GM23338 (cell line): ENCODE measurements around the gene INPP4A.

Experiments
- CTCF ChIP-seq, 2 experiments: fragments of 200-600 bp in 1 of 2; sonication (generic) in 1 of 2; conservative IDR thresholded peaks; 2 replicates each; pipeline versions ENCODE4 v1.5.1 to v1.6.1; 2016 to 2017; ENCODE audit warnings: antibody characterized with exemption in 2 of 2, low read depth in 2 of 2, mild to moderate bottlenecking in 2 of 2, moderate library complexity in 1 of 2
- EZH2 ChIP-seq: fragments of 200-600 bp; sonication (generic); IDR thresholded peaks from one replicate; pipeline ENCODE4 v1.8.0; 2017; ENCODE audit warnings: antibody characterized with exemption, mild to moderate bottlenecking, low read depth; ENCODE audit not compliant: unreplicated experiment
- EZH2phosphoT487 ChIP-seq: fragments of 200-600 bp; sonication (generic); IDR thresholded peaks from one replicate; pipeline ENCODE4 v1.8.1; 2018; ENCODE audit warnings: antibody characterized with exemption; ENCODE audit not compliant: unreplicated experiment
- POLR2AphosphoS5 ChIP-seq: IDR thresholded peaks from 2 replicates; pipeline ENCODE4 v1.6.1; 2016; ENCODE audit warnings: antibody characterized with exemption, low read depth
- ZNF331 ChIP-seq: fragments of 250-450 bp; sonication (Bioruptor Pico); IDR thresholded peaks from 2 replicates; pipeline ENCODE4 v1.5.0; 2020; ENCODE audit warnings: low read depth, mild to moderate bottlenecking, moderate library complexity
- TF ChIP-seq, protein P1 (sequence below): fragments of 250-450 bp; sonication (Bioruptor Pico); IDR thresholded peaks from 2 replicates; pipeline ENCODE4 v1.5.0; 2020; ENCODE audit warnings: mild to moderate bottlenecking, moderate library complexity

DNA sequence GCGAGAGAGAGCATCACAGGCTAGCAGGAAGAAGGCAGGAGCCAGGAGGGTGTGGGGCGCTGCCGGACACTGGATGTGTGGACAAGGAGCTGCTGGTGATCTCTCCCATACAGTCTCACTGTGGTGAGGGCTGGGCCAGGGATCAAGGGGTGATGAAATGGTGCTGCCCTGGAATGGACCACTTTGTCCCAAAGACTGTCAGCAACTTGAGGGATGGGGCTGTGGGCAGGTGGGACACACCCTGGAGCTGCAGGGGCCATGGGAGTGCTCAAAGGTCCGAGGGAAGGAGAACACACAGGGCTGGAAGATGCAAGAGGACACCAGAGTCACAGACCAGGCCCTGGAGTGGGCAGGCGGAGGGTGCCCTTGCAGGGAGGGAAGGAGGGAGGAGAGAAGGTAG lies 125.7 kb downstream of the INPP4A start:
- TF ChIP-seq CTCF (conservative IDR thresholded peaks at IDR 0.05; ENCODE audit: low read depth in 2 of 2) (no peak), ZNF331 (no peak), POLR2AphosphoS5 (no peak), EZH2 (no peak), EZH2phosphoT487 (no peak)
- TF ChIP-seq, protein P1, sequence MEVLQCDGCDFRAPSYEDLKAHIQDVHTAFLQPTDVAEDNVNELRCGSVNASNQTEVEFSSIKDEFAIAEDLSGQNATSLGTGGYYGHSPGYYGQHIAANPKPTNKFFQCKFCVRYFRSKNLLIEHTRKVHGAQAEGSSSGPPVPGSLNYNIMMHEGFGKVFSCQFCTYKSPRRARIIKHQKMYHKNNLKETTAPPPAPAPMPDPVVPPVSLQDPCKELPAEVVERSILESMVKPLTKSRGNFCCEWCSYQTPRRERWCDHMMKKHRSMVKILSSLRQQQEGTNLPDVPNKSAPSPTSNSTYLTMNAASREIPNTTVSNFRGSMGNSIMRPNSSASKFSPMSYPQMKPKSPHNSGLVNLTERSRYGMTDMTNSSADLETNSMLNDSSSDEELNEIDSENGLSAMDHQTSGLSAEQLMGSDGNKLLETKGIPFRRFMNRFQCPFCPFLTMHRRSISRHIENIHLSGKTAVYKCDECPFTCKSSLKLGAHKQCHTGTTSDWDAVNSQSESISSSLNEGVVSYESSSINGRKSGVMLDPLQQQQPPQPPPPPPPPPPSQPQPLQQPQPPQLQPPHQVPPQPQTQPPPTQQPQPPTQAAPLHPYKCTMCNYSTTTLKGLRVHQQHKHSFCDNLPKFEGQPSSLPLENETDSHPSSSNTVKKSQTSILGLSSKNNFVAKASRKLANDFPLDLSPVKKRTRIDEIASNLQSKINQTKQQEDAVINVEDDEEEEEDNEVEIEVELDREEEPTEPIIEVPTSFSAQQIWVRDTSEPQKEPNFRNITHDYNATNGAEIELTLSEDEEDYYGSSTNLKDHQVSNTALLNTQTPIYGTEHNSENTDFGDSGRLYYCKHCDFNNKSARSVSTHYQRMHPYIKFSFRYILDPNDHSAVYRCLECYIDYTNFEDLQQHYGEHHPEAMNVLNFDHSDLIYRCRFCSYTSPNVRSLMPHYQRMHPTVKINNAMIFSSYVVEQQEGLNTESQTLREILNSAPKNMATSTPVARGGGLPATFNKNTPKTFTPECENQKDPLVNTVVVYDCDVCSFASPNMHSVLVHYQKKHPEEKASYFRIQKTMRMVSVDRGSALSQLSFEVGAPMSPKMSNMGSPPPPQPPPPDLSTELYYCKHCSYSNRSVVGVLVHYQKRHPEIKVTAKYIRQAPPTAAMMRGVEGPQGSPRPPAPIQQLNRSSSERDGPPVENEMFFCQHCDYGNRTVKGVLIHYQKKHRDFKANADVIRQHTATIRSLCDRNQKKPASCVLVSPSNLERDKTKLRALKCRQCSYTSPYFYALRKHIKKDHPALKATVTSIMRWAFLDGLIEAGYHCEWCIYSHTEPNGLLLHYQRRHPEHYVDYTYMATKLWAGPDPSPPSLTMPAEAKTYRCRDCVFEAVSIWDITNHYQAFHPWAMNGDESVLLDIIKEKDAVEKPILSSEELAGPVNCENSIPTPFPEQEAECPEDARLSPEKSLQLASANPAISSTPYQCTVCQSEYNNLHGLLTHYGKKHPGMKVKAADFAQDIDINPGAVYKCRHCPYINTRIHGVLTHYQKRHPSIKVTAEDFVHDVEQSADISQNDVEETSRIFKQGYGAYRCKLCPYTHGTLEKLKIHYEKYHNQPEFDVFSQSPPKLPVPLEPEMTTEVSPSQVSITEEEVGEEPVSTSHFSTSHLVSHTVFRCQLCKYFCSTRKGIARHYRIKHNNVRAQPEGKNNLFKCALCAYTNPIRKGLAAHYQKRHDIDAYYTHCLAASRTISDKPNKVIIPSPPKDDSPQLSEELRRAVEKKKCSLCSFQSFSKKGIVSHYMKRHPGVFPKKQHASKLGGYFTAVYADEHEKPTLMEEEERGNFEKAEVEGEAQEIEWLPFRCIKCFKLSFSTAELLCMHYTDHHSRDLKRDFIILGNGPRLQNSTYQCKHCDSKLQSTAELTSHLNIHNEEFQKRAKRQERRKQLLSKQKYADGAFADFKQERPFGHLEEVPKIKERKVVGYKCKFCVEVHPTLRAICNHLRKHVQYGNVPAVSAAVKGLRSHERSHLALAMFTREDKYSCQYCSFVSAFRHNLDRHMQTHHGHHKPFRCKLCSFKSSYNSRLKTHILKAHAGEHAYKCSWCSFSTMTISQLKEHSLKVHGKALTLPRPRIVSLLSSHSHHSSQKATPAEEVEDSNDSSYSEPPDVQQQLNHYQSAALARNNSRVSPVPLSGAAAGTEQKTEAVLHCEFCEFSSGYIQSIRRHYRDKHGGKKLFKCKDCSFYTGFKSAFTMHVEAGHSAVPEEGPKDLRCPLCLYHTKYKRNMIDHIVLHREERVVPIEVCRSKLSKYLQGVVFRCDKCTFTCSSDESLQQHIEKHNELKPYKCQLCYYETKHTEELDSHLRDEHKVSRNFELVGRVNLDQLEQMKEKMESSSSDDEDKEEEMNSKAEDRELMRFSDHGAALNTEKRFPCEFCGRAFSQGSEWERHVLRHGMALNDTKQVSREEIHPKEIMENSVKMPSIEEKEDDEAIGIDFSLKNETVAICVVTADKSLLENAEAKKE (CRISPR knock-in tag), result no peak
